CD14-positive monocyte (primary cell): ENCODE measurements around the gene SPRED3. TPM values are rescaled to one million over a fixed set of nuclear protein-coding genes. Genes with fewer than 3 reads are reported as not detected.

Experiments used
- DNase-seq, 3 donors: peaks; one replicate each; pipeline ENCODE4 v3.0.0-alpha.2; 2011 to 2022
- H2AFZ ChIP-seq: 2 replicates; pipeline ENCODE4 v1.6.0; 2012; ENCODE audit warnings: mild to moderate bottlenecking, low read depth, low read length, inconsistent platforms; ENCODE audit not compliant: insufficient read depth, poor library complexity, severe bottlenecking
- H3K27ac ChIP-seq, 2 donors: 1 replicate in 1 of 2; 2 replicates in 1 of 2; pipeline ENCODE4 v1.5.1; 2012 to 2013; ENCODE audit warnings: low read length in 2 of 2, control low read depth in 1 of 2, inconsistent platforms in 1 of 2, low read depth in 1 of 2, mild to moderate bottlenecking in 1 of 2
- H3K27me3 ChIP-seq, 2 donors: one replicate each; pipeline versions ENCODE4 v1.6.0 to v1.6.1; 2011 to 2013; ENCODE audit warnings: low read length in 2 of 2; ENCODE audit not compliant: control insufficient read depth in 2 of 2, insufficient read depth in 2 of 2
- H3K36me3 ChIP-seq, 2 donors: replicated peaks in 1 of 2; 1 replicate in 1 of 2; 2 replicates in 1 of 2; pipeline versions ENCODE4 v1.5.1 to v1.6.1; 2012 to 2013; ENCODE audit warnings: low read length in 2 of 2, control low read depth in 1 of 2, inconsistent platforms in 1 of 2, mild to moderate bottlenecking in 1 of 2; ENCODE audit not compliant: insufficient read depth in 2 of 2, control insufficient read depth in 1 of 2
- H3K4me1 ChIP-seq, 2 donors: 1 replicate in 1 of 2; 2 replicates in 1 of 2; pipeline versions ENCODE4 v1.5.1 to v1.6.1; 2012 to 2013; ENCODE audit warnings: low read length in 2 of 2, control low read depth in 1 of 2, inconsistent platforms in 1 of 2, mild to moderate bottlenecking in 1 of 2, moderate library complexity in 1 of 2; ENCODE audit not compliant: insufficient read depth in 2 of 2, control insufficient read depth in 1 of 2
- H3K4me2 ChIP-seq: replicated peaks from 2 replicates; pipeline ENCODE3; 2012; ENCODE audit warnings: low read length, moderate library complexity, mild to moderate bottlenecking; ENCODE audit not compliant: poor library complexity, severe bottlenecking; ENCODE audit errors: extremely low read depth
- H3K4me3 ChIP-seq, 3 experiments: fragments of 200-600 bp in 1 of 3; sonication (generic) in 1 of 3; replicated peaks in 1 of 3; 1 replicate in 2 of 3; 2 replicates in 1 of 3; pipeline ENCODE4 v1.5.1; 2011 to 2013; ENCODE audit warnings: low read length in 3 of 3, mild to moderate bottlenecking in 3 of 3, control low read depth in 2 of 3, low read depth in 2 of 3, inconsistent platforms in 1 of 3, moderate library complexity in 1 of 3
- H3K79me2 ChIP-seq: 2 replicates; pipeline ENCODE4 v1.6.0; 2012; ENCODE audit warnings: mild to moderate bottlenecking, control low read depth, inconsistent platforms, low read length, moderate library complexity; ENCODE audit not compliant: insufficient read depth
- H3K9ac ChIP-seq: 2 replicates; pipeline ENCODE4 v1.6.0; 2017; ENCODE audit warnings: low read length, mild to moderate bottlenecking; ENCODE audit not compliant: insufficient read depth, poor library complexity, severe bottlenecking
- H3K9me3 ChIP-seq, 2 donors: replicated peaks in 1 of 2; 1 replicate in 1 of 2; 2 replicates in 1 of 2; pipeline versions ENCODE4 v1.5.1 to v1.6.1; 2012 to 2013; ENCODE audit warnings: low read length in 2 of 2, control low read depth in 1 of 2; ENCODE audit not compliant: control insufficient read depth in 1 of 2, insufficient read depth in 1 of 2
- H4K20me1 ChIP-seq: 2 replicates; pipeline ENCODE4 v1.6.0; 2012; ENCODE audit warnings: mild to moderate bottlenecking, low read length, control low read depth, moderate library complexity; ENCODE audit not compliant: insufficient read depth
- H3K27ac Mint-ChIP-seq, 7 donors: one replicate each; pipeline ENCODE4 v1.8.0; 2020; ENCODE audit warnings: mild to moderate bottlenecking in 7 of 7, mixed read lengths in 7 of 7, moderate library complexity in 6 of 7, inconsistent platforms in 2 of 7
- H3K27me3 Mint-ChIP-seq, 3 donors: one replicate each; pipeline ENCODE4 v1.8.0; 2021 to 2022; ENCODE audit warnings: low read depth in 3 of 3, mild to moderate bottlenecking in 3 of 3, mixed read lengths in 3 of 3, moderate library complexity in 3 of 3, inconsistent platforms in 1 of 3
- H3K36me3 Mint-ChIP-seq, 2 donors: one replicate each; pipeline ENCODE4 v1.8.0; 2020; ENCODE audit warnings: mixed read lengths in 2 of 2, inconsistent platforms in 1 of 2, mild to moderate bottlenecking in 1 of 2
- H3K4me1 Mint-ChIP-seq: one replicate; pipeline ENCODE4 v1.8.0; 2020; ENCODE audit warnings: mild to moderate bottlenecking, mixed read lengths
- H3K4me3 Mint-ChIP-seq, 2 donors: one replicate each; pipeline ENCODE4 v1.8.0; 2020; ENCODE audit warnings: mild to moderate bottlenecking in 2 of 2, mixed read lengths in 2 of 2, moderate library complexity in 1 of 2
- H3K9me3 Mint-ChIP-seq, 7 donors: one replicate each; pipeline ENCODE4 v1.8.0; 2020 to 2022; ENCODE audit warnings: mixed read lengths in 7 of 7, mild to moderate bottlenecking in 6 of 7, moderate library complexity in 6 of 7, inconsistent platforms in 2 of 7
- WGBS: methylation state at CpG from one replicate; pipeline ENCODE4 v1.1.5; 2013; ENCODE audit warnings: missing lambda C conversion rate; ENCODE audit not compliant: insufficient coverage; 5-methylcytosine and 5-hydroxymethylcytosine counted together
- intact Hi-C, 2 donors: fragments of 100-400 bp; cut with micrococcal nuclease; formaldehyde crosslinking; loops; one replicate each; pipeline versions ENCODE4 v1.15.0 to v1.15.1; 2023
- polyA plus RNA-seq, 3 donors: library from polyadenylated mRNA; depleted of rRNA in 1 of 3; unstranded in 2 of 3; stranded (reverse) in 1 of 3; fragments of 300-500 nt in 2 of 3; fragments of >200 nt in 1 of 3; fragmentation: Illumina TruSeq in 2 of 3; gene quantifications; 1 replicate in 2 of 3; 2 replicates in 1 of 3; pipeline ENCODE4 v1.2.3, GENCODE V29; 2012 to 2021
- TF ChIP-seq, protein P1 (sequence below): fragments of 200-600 bp; IDR thresholded peaks from one replicate; pipeline ENCODE4 v1.8.0; 2022; ENCODE audit warnings: antibody characterized with exemption, mild to moderate bottlenecking

Gene SPRED3
- polyA plus RNA-seq, 3 donors: 0.33 TPM; not detected in 2

GRCh38 chr19:38434549-38435051 is 46.1 kb downstream of the SPRED3 start:
- Histone ChIP-seq H3K4me3 (no peak overlapping the region), H4K20me1 (no peaks in the 10 kb centered on the region), H3K4me1 (peaks cover 14 to 15% of the 10 kb centered on the region in 2 donors), H3K9me3 (no peaks in the 10 kb centered on the region), H3K4me2 (no peak overlapping the region), H3K27ac (no peak overlapping the region), H2AFZ (no peak overlapping the region), H3K79me2 (no peaks in the 10 kb centered on the region), H3K27me3 (peaks cover 0 to 13% of the 10 kb centered on the region in 2 donors), H3K9ac (no peak overlapping the region), H3K36me3 (no peaks in the 10 kb centered on the region)
- Mint-ChIP-seq H3K4me3 (peak overlapping the region in 1 of 2 donors; percentile 61), H3K36me3 (no peaks in the 10 kb centered on the region), H3K4me1 (peaks cover 20% of the 10 kb centered on the region), H3K27ac (no peak overlapping the region), H3K27me3 (peaks cover 8 to 12% (median 11%) of the 10 kb centered on the region in 3 donors), H3K9me3 (peaks cover 0 to 1% (median 0%) of the 10 kb centered on the region in 7 donors)
- intact Hi-C loops: no loop called here
- TF ChIP-seq, protein P1, sequence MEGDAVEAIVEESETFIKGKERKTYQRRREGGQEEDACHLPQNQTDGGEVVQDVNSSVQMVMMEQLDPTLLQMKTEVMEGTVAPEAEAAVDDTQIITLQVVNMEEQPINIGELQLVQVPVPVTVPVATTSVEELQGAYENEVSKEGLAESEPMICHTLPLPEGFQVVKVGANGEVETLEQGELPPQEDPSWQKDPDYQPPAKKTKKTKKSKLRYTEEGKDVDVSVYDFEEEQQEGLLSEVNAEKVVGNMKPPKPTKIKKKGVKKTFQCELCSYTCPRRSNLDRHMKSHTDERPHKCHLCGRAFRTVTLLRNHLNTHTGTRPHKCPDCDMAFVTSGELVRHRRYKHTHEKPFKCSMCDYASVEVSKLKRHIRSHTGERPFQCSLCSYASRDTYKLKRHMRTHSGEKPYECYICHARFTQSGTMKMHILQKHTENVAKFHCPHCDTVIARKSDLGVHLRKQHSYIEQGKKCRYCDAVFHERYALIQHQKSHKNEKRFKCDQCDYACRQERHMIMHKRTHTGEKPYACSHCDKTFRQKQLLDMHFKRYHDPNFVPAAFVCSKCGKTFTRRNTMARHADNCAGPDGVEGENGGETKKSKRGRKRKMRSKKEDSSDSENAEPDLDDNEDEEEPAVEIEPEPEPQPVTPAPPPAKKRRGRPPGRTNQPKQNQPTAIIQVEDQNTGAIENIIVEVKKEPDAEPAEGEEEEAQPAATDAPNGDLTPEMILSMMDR: no peak
- DNase-seq: no peak
- 60% methylated on average over 1 of the region's 13 CpGs for WGBS

DNA sequence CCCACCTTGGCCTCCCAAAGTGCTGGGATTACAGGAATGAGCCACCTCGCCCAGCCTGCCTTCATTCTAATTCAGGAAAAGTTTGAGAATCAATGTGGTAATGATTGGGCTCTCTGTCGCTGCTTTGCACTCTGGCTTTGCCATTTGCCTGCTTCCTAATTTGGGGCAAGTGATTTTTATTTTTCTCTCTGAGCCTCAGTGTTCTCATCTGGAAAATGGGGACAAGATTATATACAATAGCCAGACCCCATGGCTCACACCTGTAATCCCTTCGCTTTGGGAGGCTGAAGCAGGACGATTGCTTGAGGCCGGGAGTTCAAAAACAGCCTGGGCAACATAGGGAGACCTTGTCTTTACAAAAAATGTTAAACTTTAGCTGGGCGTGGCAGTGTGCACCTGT is 48.8 kb downstream of the SPRED3 start:
- Histone ChIP-seq H3K79me2 (no peaks in the 10 kb centered on the region), H3K4me1 (peaks cover 14 to 15% of the 10 kb centered on the region in 2 donors), H3K27ac (no peak overlapping the region), H2AFZ (no peak overlapping the region), H3K36me3 (no peaks in the 10 kb centered on the region), H3K27me3 (peaks cover 0 to 13% of the 10 kb centered on the region in 2 donors), H3K4me3 (no peak overlapping the region), H3K9me3 (no peaks in the 10 kb centered on the region), H4K20me1 (no peaks in the 10 kb centered on the region), H3K9ac (no peak overlapping the region), H3K4me2 (no peak overlapping the region)
- Mint-ChIP-seq H3K4me3 (no peak overlapping the region), H3K4me1 (peaks cover 23% of the 10 kb centered on the region), H3K27me3 (peaks cover 4 to 13% (median 10%) of the 10 kb centered on the region in 3 donors), H3K36me3 (no peaks in the 10 kb centered on the region), H3K27ac (no peak overlapping the region), H3K9me3 (peaks cover 0 to 1% (median 0%) of the 10 kb centered on the region in 7 donors)
- TF ChIP-seq, protein P1: no peak
- DNase-seq: no peak
- WGBS: 100% methylated on average over 2 of the region's 6 CpGs
- intact Hi-C loops: no loop called here
